Adrenal gland (tissue), 12 donors: ENCODE data around the gene ZNF644. TPM values are rescaled to one million over a fixed set of nuclear protein-coding genes. Genes with fewer than 3 reads are reported as not detected.

Experiments
- DNase-seq, 7 donors: peaks; one replicate each; pipeline ENCODE4 v3.0.0-alpha.2; 2019 to 2020
- H3K27ac ChIP-seq, 5 donors: fragments of 200-600 bp; sonication (generic) in 4 of 5; 1 replicate in 3 of 5; 2 replicates in 2 of 5; pipeline versions ENCODE4 v1.5.1 to v1.8.0; 2016 to 2020; ENCODE audit warnings: mild to moderate bottlenecking in 1 of 5
- H3K27me3 ChIP-seq: fragments of 200-600 bp; 2 replicates; pipeline ENCODE4 v1.8.0; 2021
- H3K36me3 ChIP-seq, 2 donors: fragments of 200-600 bp; replicated peaks in 1 of 2; 1 replicate in 1 of 2; 2 replicates in 1 of 2; pipeline versions ENCODE4 v1.5.1 to v1.8.0; 2018 to 2022
- H3K4me1 ChIP-seq, 2 donors: fragments of 200-600 bp; replicated peaks in 1 of 2; 1 replicate in 1 of 2; 2 replicates in 1 of 2; pipeline versions ENCODE4 v1.5.1 to v1.8.0; 2018 to 2021
- H3K4me3 ChIP-seq, 4 donors: fragments of 200-600 bp; sonication (generic) in 3 of 4; one replicate each; pipeline ENCODE4 v1.5.1; 2016 to 2018
- H3K9me3 ChIP-seq, 3 donors: fragments of 200-600 bp; sonication (generic) in 1 of 3; replicated peaks in 1 of 3; 1 replicate in 2 of 3; 2 replicates in 1 of 3; pipeline versions ENCODE4 v1.5.1 to v1.8.0; 2016 to 2021
- CTCF ChIP-seq, 6 experiments: fragments of 450-650 bp in 4 of 6; fragments of 200-600 bp in 2 of 6; sonication (generic) in 1 of 6; IDR thresholded peaks; 1 replicate in 5 of 6; 2 replicates in 1 of 6; pipeline versions ENCODE4 v1.5.1 to v1.8.0; 2016 to 2021; ENCODE audit warnings: antibody characterized with exemption in 6 of 6, mild to moderate bottlenecking in 2 of 6, moderate library complexity in 1 of 6
- POLR2A ChIP-seq, 2 donors: fragments of 450-650 bp; IDR thresholded peaks; one replicate each; pipeline ENCODE4 v1.6.1; 2017; ENCODE audit warnings: antibody characterized with exemption in 2 of 2, mild to moderate bottlenecking in 2 of 2, moderate library complexity in 1 of 2
- WGBS, 4 donors: extraction: QIAGEN DNeasy Blood & Tissue Kit in 2 of 4; methylation state at CpG; one replicate each; pipeline versions ENCODE4 v1.1.5 to v1.1.7; 2013 to 2017; 5-methylcytosine and 5-hydroxymethylcytosine counted together
- intact Hi-C, 2 donors: fragments of 100-400 bp; cut with DNase I; formaldehyde crosslinking; loops; one replicate each; pipeline versions ENCODE4 v1.14.1 to v1.15.0; 2022 to 2023
- polyA plus RNA-seq, 3 donors: library from polyadenylated mRNA; stranded (reverse); fragments of 200-250 nt in 2 of 3; fragments of 350-450 nt in 1 of 3; fragmentation: Illumina TruSeq in 1 of 3; extraction: RNeasy Lipid Tissue Mini Kit (QIAGEN cat#74804) in 1 of 3; gene quantifications; one replicate each; pipeline ENCODE4 v1.2.3, GENCODE V29; 2013 to 2014
- total RNA-seq, 9 donors: library from RNA; depleted of rRNA in 4 of 9; stranded (reverse); fragments of >200 nt in 4 of 9; fragments of 120-200 nt in 1 of 9; fragmentation: NEBNext Ultra II Directional in 1 of 9; extraction: Animal tissue kit (Norgen Biotek cat#: 25700) in 1 of 9; gene quantifications; one replicate each; pipeline versions ENCODE4 v1.1.0 to v1.2.4, GENCODE V29; 2013 to 2023
- donor health status: healthy with polysubstance abuse.
- donor health status: Bipolar disorder and iron deficiency.
- donor health status: DM: yes; HTN: yes; CAD: no.
- donor health status: DM: no; HTN: no; CAD: no.
- donor health status: DM: no; HTN: no; CAD: no.
- donor health status: DM: yes; HTN: yes; CAD: no.

The ZNF644 gene
- total and polyA plus RNA-seq, 12 donors: 15.7 to 60.2 (median 33.3) TPM

- no peaks in the 10 kb centered on the region for H3K27me3 ChIP-seq
- H3K9me3 ChIP-seq: no peaks in the 10 kb centered on the region
- WGBS, 4 donors: 36 to 67% (median 46%) methylated on average over 1 of the region's 1 CpG
- TF ChIP-seq POLR2A (IDR thresholded peaks at IDR 0.05) (no peak), CTCF (IDR thresholded peaks at IDR 0.05) (no peak)
- intact Hi-C loops: no loop called here
- H3K4me1 ChIP-seq: peaks cover 9 to 41% of the 10 kb centered on the region in 2 donors
- H3K27ac ChIP-seq: peak overlapping the region in 1 of 5 donors; percentile 6
- DNase-seq: no peak
- peak overlapping the region in 1 of 4 donors; percentile 5 for H3K4me3 ChIP-seq
- no peaks in the 10 kb centered on the region for H3K36me3 ChIP-seq
Observed at GRCh38 chr1:90919900-90920299, 101.9 kb downstream of the ZNF644 start.

- DNase-seq: no peak
- intact Hi-C loops: no loop called here
- H3K27ac ChIP-seq: no peak overlapping the region
- no peaks in the 10 kb centered on the region for H3K9me3 ChIP-seq
- no peaks in the 10 kb centered on the region for H3K27me3 ChIP-seq
- H3K4me3 ChIP-seq: no peak overlapping the region
- no peaks in the 10 kb centered on the region for H3K36me3 ChIP-seq
- peaks cover 9 to 35% of the 10 kb centered on the region in 2 donors for H3K4me1 ChIP-seq
- no peak for TF ChIP-seq POLR2A (IDR thresholded peaks at IDR 0.05)
- TF ChIP-seq CTCF (IDR thresholded peaks at IDR 0.05): no peak
- 82 to 100% (median 90%) methylated on average over 1 of the region's 1 CpG for whole genome bisulfite sequencing, 4 donors
Observed at GRCh38 chr1:90919190-90919719, 102.6 kb downstream of the ZNF644 start.

GRCh38 chr1:90911353-90911752 lies 110.5 kb downstream of the ZNF644 start:
- no peak for DNase-seq
- WGBS, 4 donors: 84 to 90% (median 86%) methylated on average over 1 of the region's 1 CpG
- no peaks in the 10 kb centered on the region for H3K27me3 ChIP-seq
- intact Hi-C loops: no loop called here
- H3K36me3 ChIP-seq: no peaks in the 10 kb centered on the region
- no peak overlapping the region for H3K27ac ChIP-seq
- TF ChIP-seq CTCF (IDR thresholded peaks at IDR 0.05) (no peak), POLR2A (IDR thresholded peaks at IDR 0.05) (no peak)
- no peak overlapping the region for H3K4me3 ChIP-seq
- no peaks in the 10 kb centered on the region for H3K4me1 ChIP-seq
- no peaks in the 10 kb centered on the region for H3K9me3 ChIP-seq

- intact Hi-C loops: no loop called here
- DNase-seq: no peak
- Histone ChIP-seq H3K9me3 (no peaks in the 10 kb centered on the region), H3K4me3 (no peak overlapping the region), H3K27ac (no peak overlapping the region), H3K4me1 (no peaks in the 10 kb centered on the region), H3K27me3 (no peaks in the 10 kb centered on the region), H3K36me3 (no peaks in the 10 kb centered on the region)
- TF ChIP-seq POLR2A (IDR thresholded peaks at IDR 0.05) (no peak), CTCF (IDR thresholded peaks at IDR 0.05) (no peak)
Observed at GRCh38 chr1:90902672-90903071, 119.2 kb downstream of the ZNF644 start.
